K562 (cell line): ENCODE data around the gene C2CD4D.

Experiments used
- ARID1B ChIP-seq: fragments of 450-650 bp; IDR thresholded peaks from 2 replicates; pipeline ENCODE4 v1.6.1; 2016; ENCODE audit warnings: antibody characterized with exemption, mild to moderate bottlenecking, inconsistent platforms
- BACH1 ChIP-seq: fragments of 200-800 bp; sonication (Bioruptor generic); IDR thresholded peaks from 2 replicates; pipeline ENCODE4 v1.6.1; 2016; ENCODE audit warnings: missing genetic modification characterization, missing compliant biosample characterization
- CBFB ChIP-seq: sonication (generic); formaldehyde crosslinking; IDR thresholded peaks from 2 replicates; pipeline ENCODE4 v1.4.0; 2020; ENCODE audit warnings: mild to moderate bottlenecking, missing genetic modification reagents
- CEBPB ChIP-seq: fragments of 450-650 bp; IDR thresholded peaks from 2 replicates; pipeline ENCODE4 v1.6.1; 2016; ENCODE audit warnings: missing genetic modification characterization, missing compliant biosample characterization
- FOXA3 ChIP-seq, 2 experiments: fragments of 450-650 bp in 1 of 2; sonication (generic) in 1 of 2; formaldehyde crosslinking; IDR thresholded peaks in 1 of 2; conservative IDR thresholded peaks in 1 of 2; 2 replicates each; pipeline versions ENCODE4 v1.4.0 to v1.8.0; 2020 to 2022; ENCODE audit warnings: mild to moderate bottlenecking in 2 of 2, missing genetic modification reagents in 1 of 2
- KAT8 ChIP-seq: fragments of 450-650 bp; IDR thresholded peaks from 2 replicates; pipeline ENCODE4 v1.6.1; 2016; ENCODE audit warnings: low read depth, mild to moderate bottlenecking
- L3MBTL2 ChIP-seq: fragments of 450-650 bp; IDR thresholded peaks from 2 replicates; pipeline ENCODE4 v1.6.1; 2016; ENCODE audit warnings: mild to moderate bottlenecking, moderate library complexity
- MEIS2 ChIP-seq: fragments of 450-650 bp; IDR thresholded peaks from 2 replicates; pipeline ENCODE4 v1.6.1; 2014; ENCODE audit warnings: mild to moderate bottlenecking; ENCODE audit not compliant: partially characterized antibody
- MYC ChIP-seq, 2 experiments: fragments of 250-450 bp in 1 of 2; sonication (Bioruptor Pico) in 1 of 2; IDR thresholded peaks; 2 replicates each; pipeline versions ENCODE4 v1.5.1 to v1.6.1; 2012 to 2021; ENCODE audit warnings: low read depth in 2 of 2, borderline replicate concordance in 1 of 2, improper control_type of control experiment in 1 of 2, low read length in 1 of 2, mild to moderate bottlenecking in 1 of 2, moderate library complexity in 1 of 2
- RFX1 ChIP-seq: fragments of 450-650 bp; IDR thresholded peaks from 2 replicates; pipeline ENCODE4 v1.6.1; 2016; ENCODE audit warnings: mild to moderate bottlenecking, moderate library complexity
- TEAD2 ChIP-seq: fragments of 450-650 bp; IDR thresholded peaks from 2 replicates; pipeline ENCODE4 v1.6.1; 2016; ENCODE audit warnings: missing genetic modification characterization, control low read depth, missing compliant biosample characterization
- TEAD4 ChIP-seq, 2 experiments: sonication (generic) in 1 of 2; formaldehyde crosslinking in 1 of 2; IDR thresholded peaks; 2 replicates each; pipeline versions ENCODE4 v1.6.1 to v1.8.0; 2012 to 2022; ENCODE audit warnings: borderline replicate concordance in 1 of 2, inconsistent platforms in 1 of 2, low read length in 1 of 2, mild to moderate bottlenecking in 1 of 2, missing genetic modification reagents in 1 of 2
- TRIM28 ChIP-seq: fragments of 450-650 bp; IDR thresholded peaks from 2 replicates; pipeline ENCODE4 v1.6.1; 2017
- TF ChIP-seq, protein P1 (sequence below), 3 experiments: IDR thresholded peaks in 2 of 3; conservative IDR thresholded peaks in 1 of 3; 2 replicates each; pipeline ENCODE4 v1.5.1; 2011 to 2012; ENCODE audit warnings: low read length in 3 of 3, mild to moderate bottlenecking in 3 of 3, control low read depth in 2 of 3, improper control_type of control experiment in 1 of 3, inconsistent platforms in 1 of 3, low read depth in 1 of 3, mixed read lengths in 1 of 3, moderate library complexity in 1 of 3; ENCODE audit not compliant: insufficient read depth in 2 of 3

- no peak for TF ChIP-seq KAT8
- TF ChIP-seq, protein P1, sequence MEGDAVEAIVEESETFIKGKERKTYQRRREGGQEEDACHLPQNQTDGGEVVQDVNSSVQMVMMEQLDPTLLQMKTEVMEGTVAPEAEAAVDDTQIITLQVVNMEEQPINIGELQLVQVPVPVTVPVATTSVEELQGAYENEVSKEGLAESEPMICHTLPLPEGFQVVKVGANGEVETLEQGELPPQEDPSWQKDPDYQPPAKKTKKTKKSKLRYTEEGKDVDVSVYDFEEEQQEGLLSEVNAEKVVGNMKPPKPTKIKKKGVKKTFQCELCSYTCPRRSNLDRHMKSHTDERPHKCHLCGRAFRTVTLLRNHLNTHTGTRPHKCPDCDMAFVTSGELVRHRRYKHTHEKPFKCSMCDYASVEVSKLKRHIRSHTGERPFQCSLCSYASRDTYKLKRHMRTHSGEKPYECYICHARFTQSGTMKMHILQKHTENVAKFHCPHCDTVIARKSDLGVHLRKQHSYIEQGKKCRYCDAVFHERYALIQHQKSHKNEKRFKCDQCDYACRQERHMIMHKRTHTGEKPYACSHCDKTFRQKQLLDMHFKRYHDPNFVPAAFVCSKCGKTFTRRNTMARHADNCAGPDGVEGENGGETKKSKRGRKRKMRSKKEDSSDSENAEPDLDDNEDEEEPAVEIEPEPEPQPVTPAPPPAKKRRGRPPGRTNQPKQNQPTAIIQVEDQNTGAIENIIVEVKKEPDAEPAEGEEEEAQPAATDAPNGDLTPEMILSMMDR (IDR thresholded peaks at IDR 0.05 in 2 of 3, conservative IDR thresholded peaks at IDR 0.05 in 1 of 3; ENCODE audit: insufficient read depth in 2 of 3, low read depth in 1 of 3, low read length in 3 of 3): no peak
- no peak for TF ChIP-seq ARID1B
- TF ChIP-seq TRIM28: no peak
- no peak for TF ChIP-seq MYC (IDR thresholded peaks at IDR 0.05; ENCODE audit: low read depth, low read length)
- TF ChIP-seq MYC (CRISPR knock-in tag; IDR thresholded peaks at IDR 0.05; ENCODE audit: borderline replicate concordance, low read depth): no peak
- TF ChIP-seq CBFB (CRISPR knock-in tag): no peak
- TF ChIP-seq FOXA3 (CRISPR knock-in tag; conservative IDR thresholded peaks at IDR 0.05 in 1 of 2, IDR thresholded peaks at IDR 0.05 in 1 of 2): no peak
- no peak for TF ChIP-seq TEAD4 (IDR thresholded peaks at IDR 0.05; ENCODE audit: low read length)
- TF ChIP-seq TEAD4 (CRISPR knock-in tag; IDR thresholded peaks at IDR 0.05; ENCODE audit: borderline replicate concordance): no peak
- TF ChIP-seq BACH1 (tag): no peak
- no peak for TF ChIP-seq CEBPB (tag)
- no peak for TF ChIP-seq L3MBTL2
- no peak for TF ChIP-seq RFX1
- no peak for TF ChIP-seq TEAD2 (tag)
- no peak for TF ChIP-seq MEIS2
These were observed 33.5 kb downstream of the C2CD4D start for GRCh38 chr1:151806170-151806569.
